ENCODE data around the gene RPL39L.
"Not testable (repeated sequence)": the region's sequence is repeated elsewhere in the genome, so short reads cannot be mapped to it uniquely, and the experiment has no call there.

RPL39L gene

DNA sequence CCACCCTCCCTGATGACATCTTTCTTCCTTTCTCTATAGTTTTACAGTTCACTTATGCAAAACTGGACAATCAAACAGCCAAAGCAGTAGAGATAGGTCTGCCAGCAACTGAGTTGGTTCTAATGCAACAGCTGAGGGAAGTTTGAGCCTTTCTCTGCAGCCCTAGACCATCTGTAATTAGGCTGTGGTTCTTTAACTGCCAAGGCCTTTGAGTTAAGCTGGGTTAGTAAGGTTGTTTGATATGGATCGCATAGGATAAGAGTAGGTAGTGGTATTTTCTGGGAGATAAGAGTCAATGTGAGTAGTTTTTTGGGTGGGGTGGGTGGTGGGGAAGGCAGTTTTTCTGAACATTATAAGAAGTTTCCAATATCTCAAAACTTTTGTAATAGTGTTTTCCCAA, 3.0 kb downstream of the RPL39L start:
- DNase-seq: no peak

- DNase-seq: not testable (repeated sequence)
Measured at GRCh38 chr3:187135172-187135690, 4.1 kb downstream of the RPL39L start.

DNA sequence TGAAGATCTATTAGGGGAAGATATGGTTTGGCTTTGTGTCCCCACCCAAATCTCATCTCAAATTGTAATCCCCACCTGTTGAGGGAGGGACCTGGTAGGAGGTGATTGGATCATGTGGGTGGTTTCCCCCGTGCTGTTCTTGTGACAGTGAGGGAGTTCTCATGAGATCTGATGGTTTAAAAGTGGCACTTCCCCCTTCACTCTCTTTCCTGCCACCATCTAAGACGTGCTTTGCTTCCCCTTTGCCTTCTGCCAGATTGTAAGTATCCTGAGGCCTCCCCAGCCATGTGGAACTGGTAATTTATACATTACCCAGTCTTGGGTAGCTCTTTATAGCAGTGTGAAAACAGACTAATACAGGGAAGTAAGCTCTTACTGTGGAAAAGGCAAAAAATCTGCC, 6.1 kb downstream of the RPL39L start:
- DNase-seq: not testable (repeated sequence)

- no peak for DNase-seq
Measured at GRCh38 chr3:187132666-187133065, 6.6 kb downstream of the RPL39L start.

DNA sequence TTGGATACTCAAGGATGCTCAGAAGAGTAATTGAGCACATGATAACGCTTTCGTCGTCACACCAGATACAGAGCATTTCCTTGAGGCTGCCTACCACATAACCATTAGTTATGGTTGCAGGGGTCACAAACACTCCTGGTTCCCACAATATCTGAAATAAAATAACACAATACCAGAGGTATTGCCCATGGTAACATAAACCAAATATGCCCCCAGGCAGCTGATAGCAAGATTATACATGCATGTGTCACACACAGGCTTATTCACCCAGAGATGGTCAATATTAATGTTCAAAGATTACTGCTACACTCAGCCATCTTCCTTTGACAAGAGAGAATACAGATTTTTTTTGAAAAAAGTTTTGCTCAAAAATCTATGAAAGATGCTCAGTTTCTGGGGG, 7.3 kb downstream of the RPL39L start:
- DNase-seq: no peak

GRCh38 chr3:187130346-187131066, 8.8 kb downstream of the RPL39L start:
- DNase-seq: no peak

DNA sequence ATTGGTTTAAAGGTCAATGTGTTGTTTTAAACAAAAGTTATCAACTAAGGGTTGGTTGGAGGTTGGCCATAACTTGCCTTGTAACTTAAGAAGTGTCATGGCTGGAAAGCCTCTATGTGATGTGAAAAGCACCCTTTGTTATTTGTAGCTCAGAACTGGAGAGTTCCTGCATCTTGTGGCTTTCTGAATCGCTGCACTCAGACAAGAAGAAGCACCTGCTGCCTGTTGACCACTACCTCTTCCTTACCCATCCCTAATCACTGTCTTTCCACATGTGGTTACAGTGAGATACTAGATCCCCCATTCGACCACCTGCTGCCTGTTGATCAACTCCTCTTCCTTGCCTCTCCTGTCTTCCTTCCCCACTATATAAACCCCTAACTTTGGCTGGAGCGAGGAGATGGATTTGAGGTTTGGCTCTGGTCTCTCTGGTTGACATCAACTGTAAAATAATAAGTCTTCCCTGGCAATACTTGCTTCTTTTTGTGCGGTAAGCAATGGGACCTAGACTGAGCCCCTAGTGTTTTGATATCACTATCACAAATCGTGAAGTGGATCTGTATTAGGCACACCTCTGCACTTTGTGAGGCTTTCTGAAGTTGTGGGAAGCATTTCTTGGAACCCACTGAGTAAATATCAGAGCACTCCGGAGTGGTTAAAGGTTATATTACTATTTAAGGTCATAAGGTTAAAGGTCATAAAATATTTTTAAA, 13.8 kb downstream of the RPL39L start:
- DNase-seq: no peak

DNA sequence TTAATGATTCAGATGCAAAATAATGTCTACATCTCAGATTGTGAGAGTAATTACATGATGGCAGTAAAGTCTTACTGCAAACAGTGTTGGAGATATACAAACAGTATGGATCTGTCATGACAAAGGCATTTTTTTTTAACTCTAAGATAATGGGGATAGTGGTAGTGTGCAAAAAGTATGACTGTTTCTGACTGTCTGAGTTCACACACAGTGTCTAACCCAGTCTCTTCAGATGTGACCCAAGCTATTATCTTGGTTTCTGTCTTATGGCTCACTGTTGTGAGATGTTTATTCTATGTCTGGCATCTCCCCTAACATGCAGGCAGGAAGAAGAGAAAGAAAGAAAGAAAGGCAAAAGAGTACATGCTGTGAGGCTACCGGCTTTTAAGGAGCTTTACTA, 17.0 kb downstream of the RPL39L start:
- no peak for DNase-seq

GRCh38 chr3:187120326-187120725, 19.0 kb downstream of the RPL39L start:
- DNase-seq: no peak

- no peak for DNase-seq
Measured at GRCh38 chr3:187114511-187114910, 24.8 kb downstream of the RPL39L start.

- no peak for DNase-seq
Measured at GRCh38 chr3:187112934-187113793, 26.1 kb downstream of the RPL39L start.

DNA sequence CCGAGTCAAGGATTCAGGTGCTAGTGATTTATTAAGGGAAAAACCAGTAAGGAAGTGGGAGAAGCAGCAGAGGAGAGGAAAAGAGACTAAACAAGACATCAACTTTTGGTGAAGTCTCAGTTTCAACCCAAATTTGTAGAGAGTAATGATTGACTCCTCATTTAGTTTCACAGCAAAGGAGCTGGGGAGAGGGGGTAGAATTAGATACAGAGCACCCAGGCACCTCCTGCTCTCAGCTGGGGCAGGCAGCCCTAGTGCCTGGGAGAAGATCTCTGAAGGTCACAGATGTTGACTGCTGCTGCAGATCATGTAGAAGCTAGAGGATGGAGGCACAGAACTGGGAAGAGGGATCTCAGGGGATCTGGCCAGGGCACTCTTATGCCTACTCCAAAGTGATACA, 29.1 kb downstream of the RPL39L start:
- DNase-seq: no peak

DNA sequence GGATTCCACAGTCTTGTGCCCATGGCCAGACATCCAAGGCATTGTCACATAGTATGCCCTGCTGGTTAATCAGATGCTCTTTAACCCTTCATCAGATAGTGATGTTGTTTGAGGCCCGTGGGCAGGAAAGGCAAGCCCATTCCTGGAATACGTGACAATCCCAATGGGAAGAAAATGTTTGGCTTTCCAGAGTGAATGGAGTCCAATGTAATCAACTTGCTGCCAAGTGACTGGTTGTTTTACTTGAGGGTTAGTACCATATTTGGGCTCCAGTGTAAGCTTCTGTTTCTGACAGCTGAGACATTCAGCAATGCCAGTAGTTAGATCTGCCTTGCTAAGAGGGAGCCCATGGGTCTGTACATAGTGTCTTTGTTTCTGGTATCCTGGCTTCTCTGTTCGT, 31.3 kb downstream of the RPL39L start:
- no peak for DNase-seq

- DNase-seq: no peak
Measured at GRCh38 chr3:187105700-187106099, 33.6 kb downstream of the RPL39L start.

DNA sequence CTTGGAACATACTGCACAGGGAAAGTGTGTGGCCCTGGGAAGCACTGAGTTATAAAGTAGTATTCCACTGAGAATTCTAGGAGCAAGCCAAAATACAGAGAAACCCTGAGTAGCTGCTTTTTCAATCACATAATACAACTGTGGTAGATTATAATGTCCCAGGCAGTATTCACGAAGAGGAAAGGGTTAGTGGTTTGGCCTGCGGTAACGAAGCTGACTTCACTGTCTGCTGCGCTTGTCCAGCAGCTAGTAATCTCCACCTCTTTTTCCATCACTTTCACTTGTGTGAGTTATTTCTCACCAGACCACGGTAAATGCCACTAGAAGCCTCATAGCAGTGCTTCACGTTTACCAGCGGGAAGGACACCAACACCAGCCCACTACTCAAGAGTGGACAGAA, 34.4 kb downstream of the RPL39L start:
- DNase-seq: no peak

- DNase-seq: no peak
Measured at GRCh38 chr3:187104342-187104741, 35.0 kb downstream of the RPL39L start.

- DNase-seq: no peak
Measured at GRCh38 chr3:187103251-187103650, 36.0 kb downstream of the RPL39L start.

DNA sequence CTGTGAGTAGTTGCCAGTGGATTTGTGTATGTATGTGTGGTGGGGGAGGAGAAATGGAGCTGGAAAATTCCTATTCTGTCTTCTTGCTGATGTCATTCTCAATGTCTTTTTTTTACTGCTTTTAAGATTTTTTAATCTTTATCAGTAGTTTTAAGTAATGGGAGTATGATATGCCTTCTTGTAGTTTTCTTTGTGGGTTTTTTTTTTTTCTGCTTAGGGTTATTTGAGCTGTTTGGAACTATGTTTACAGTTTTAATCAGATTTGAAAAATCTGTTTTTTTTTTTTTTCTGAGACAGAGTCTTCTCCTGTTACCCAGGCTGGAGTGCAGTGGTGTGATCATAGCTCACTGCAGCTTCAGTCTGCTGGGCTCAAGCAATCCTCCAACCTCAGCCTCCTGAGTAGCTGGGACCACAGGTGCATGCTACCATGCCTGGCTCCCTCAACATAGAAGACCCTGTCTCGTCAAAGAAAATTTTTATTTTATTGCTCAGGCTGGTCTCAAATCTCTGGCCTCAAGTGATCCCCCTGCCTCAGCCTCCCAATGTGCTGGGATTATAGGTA, 37.1 kb downstream of the RPL39L start:
- DNase-seq: no peak

GRCh38 chr3:187101184-187102072, 37.9 kb downstream of the RPL39L start:
- DNase-seq: peak; percentile 24

DNA sequence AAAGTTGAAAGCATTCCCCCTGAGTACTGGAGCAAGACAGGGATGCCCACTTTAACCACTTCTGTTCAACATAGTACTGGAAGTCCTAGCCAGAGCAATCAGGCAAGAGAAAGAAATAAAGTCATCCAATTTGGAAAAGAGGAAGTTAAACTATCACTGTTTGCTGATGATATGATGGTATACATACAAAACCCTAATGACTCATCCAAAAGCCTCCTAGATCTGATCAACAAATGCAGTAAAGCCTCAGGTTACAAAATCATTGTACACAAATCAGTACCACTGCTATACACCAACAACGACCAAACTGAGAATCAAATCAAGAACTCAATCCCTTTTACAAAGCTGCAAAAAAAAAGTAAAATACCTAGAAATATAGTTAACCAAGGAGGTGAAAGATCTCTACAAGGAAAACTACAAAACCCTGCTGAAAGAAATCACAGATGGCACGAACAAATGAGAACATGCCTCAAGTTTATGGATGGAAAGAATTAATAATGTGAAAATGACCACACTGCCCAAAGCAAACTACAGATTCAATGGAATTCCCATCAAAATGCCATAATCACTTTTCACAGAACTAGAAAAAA, 40.3 kb downstream of the RPL39L start:
- no peak for DNase-seq

- peak; percentile 9 for DNase-seq
Measured at GRCh38 chr3:187093320-187093719, 46.0 kb downstream of the RPL39L start.

GRCh38 chr3:187088701-187089100, 50.6 kb downstream of the RPL39L start:
- no peak for DNase-seq

All from GF-D8 (cell line).